H1 (cell line): ENCODE measurements around the gene ANXA1.

ENCODE experiments used
- BRCA1 ChIP-seq: IDR thresholded peaks from 2 replicates; pipeline ENCODE4 v1.6.1; 2012; ENCODE audit warnings: low read depth, low read length, improper control_type of control experiment
- CEBPB ChIP-seq: IDR thresholded peaks from 2 replicates; pipeline ENCODE4 v1.6.1; 2012; ENCODE audit warnings: low read depth, low read length
- JUND ChIP-seq: IDR thresholded peaks from 2 replicates; pipeline ENCODE4 v1.6.1; 2011; ENCODE audit warnings: mild to moderate bottlenecking, improper control_type of control experiment, low read length
- POLR2A ChIP-seq, 2 experiments: IDR thresholded peaks; 1 replicate in 1 of 2; 2 replicates in 1 of 2; pipeline ENCODE4 v1.6.1; 2011; ENCODE audit warnings: low read depth in 2 of 2, low read length in 2 of 2, mild to moderate bottlenecking in 2 of 2; ENCODE audit errors: control extremely low read depth in 1 of 2
- RFX5 ChIP-seq: IDR thresholded peaks from 2 replicates; pipeline ENCODE4 v1.6.1; 2011; ENCODE audit warnings: low read depth, low read length, improper control_type of control experiment, borderline replicate concordance
- SIN3A ChIP-seq, 2 experiments: IDR thresholded peaks in 1 of 2; conservative IDR thresholded peaks in 1 of 2; 2 replicates each; pipeline ENCODE4 v1.6.1; 2011 to 2012; ENCODE audit warnings: low read length in 2 of 2, improper control_type of control experiment in 1 of 2, low read depth in 1 of 2, mild to moderate bottlenecking in 1 of 2
- SRF ChIP-seq: IDR thresholded peaks from 2 replicates; pipeline ENCODE4 v1.6.1; 2011; ENCODE audit warnings: mild to moderate bottlenecking, low read depth, low read length, moderate library complexity
- TAF1 ChIP-seq: IDR thresholded peaks from 2 replicates; pipeline ENCODE4 v1.6.1; 2011; ENCODE audit warnings: mild to moderate bottlenecking, low read depth, low read length
- ZNF274 ChIP-seq: IDR thresholded peaks from 2 replicates; pipeline ENCODE4 v1.7.0; 2012; ENCODE audit warnings: low read length, borderline replicate concordance; ENCODE audit errors: extremely low read depth
- TF ChIP-seq, protein P1 (sequence below), 3 experiments: IDR thresholded peaks; 1 replicate in 2 of 3; 2 replicates in 1 of 3; pipeline versions ENCODE4 v1.5.1 to v1.6.1; 2011; ENCODE audit warnings: low read length in 3 of 3, mild to moderate bottlenecking in 3 of 3, inconsistent platforms in 2 of 3, low read depth in 1 of 3, moderate library complexity in 1 of 3; ENCODE audit not compliant: insufficient read depth in 1 of 3; ENCODE audit errors: control extremely low read depth in 1 of 3

DNA sequence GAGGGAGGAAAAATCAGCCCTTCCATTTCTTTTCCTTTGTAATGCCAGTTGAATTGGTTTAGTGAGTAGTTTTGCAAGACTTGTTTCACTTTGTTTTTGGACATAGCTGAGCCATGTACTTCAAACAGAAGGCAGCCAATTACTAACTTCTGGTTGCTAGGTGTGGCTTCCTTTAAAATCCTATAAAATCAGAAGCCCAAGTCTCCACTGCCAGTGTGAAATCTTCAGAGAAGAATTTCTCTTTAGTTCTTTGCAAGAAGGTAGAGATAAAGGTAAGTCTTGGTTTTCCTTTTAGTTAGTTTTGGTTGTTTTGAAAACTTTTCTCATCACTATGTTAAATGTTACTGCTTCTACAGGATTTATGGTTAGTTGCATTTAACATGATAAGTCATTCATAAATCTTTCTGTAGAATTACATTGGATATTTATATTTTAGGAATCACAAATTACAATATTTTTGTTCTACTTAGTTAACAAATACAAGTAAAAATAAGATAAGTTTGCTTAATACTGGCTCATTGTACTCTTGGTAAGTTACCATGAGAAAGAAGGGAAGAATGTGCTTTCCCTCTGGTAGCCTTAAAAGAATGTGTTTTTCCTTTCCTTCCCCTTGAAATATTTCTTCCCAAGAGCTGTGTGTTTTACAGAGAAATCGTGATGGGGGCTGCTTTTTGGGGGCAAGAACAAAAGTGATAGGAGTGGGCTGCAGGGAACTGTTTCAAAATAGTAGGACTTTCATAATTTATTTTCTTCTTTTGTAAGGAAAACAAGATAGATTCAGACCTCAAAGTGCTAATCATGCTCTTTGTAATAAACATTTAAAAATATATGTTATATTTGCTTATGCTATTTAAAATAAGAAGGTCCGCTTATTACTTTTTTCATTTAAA, at the start of gene ANXA1:
- no peak for TF ChIP-seq ZNF274
- TF ChIP-seq TAF1: no peak
- TF ChIP-seq BRCA1: no peak
- no peak for TF ChIP-seq SRF
- TF ChIP-seq SIN3A (conservative IDR thresholded peaks at IDR 0.05 in 1 of 2, IDR thresholded peaks at IDR 0.05 in 1 of 2; ENCODE audit: low read depth in 1 of 2, low read length in 2 of 2): no peak
- TF ChIP-seq, protein P1, sequence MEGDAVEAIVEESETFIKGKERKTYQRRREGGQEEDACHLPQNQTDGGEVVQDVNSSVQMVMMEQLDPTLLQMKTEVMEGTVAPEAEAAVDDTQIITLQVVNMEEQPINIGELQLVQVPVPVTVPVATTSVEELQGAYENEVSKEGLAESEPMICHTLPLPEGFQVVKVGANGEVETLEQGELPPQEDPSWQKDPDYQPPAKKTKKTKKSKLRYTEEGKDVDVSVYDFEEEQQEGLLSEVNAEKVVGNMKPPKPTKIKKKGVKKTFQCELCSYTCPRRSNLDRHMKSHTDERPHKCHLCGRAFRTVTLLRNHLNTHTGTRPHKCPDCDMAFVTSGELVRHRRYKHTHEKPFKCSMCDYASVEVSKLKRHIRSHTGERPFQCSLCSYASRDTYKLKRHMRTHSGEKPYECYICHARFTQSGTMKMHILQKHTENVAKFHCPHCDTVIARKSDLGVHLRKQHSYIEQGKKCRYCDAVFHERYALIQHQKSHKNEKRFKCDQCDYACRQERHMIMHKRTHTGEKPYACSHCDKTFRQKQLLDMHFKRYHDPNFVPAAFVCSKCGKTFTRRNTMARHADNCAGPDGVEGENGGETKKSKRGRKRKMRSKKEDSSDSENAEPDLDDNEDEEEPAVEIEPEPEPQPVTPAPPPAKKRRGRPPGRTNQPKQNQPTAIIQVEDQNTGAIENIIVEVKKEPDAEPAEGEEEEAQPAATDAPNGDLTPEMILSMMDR (IDR thresholded peaks at IDR 0.05; ENCODE audit: control extremely low read depth in 1 of 3, insufficient read depth in 1 of 3, low read depth in 1 of 3, low read length in 3 of 3): no peak
- TF ChIP-seq RFX5: no peak
- no peak for TF ChIP-seq CEBPB
- no peak for TF ChIP-seq JUND
- TF ChIP-seq POLR2A (IDR thresholded peaks at IDR 0.05; ENCODE audit: control extremely low read depth in 1 of 2, low read depth in 2 of 2, low read length in 2 of 2): no peak
